GM04504 (cell line): ENCODE results near the gene INF2.
"Not testable (repeated sequence)": the region's sequence is repeated elsewhere in the genome, so short reads cannot be mapped to it uniquely, and the experiment has no call there.

Source experiments
- DNase-seq: peaks from one replicate; pipeline ENCODE4 v3.0.0-alpha.2; 2012; ENCODE audit warnings: low read depth

Gene INF2

GRCh38 chr14:104657101-104657524 lies 32.3 kb upstream of the INF2 start:
- no peak for DNase-seq

GRCh38 chr14:104657563-104658324 lies 31.7 kb upstream of the INF2 start:
- no peak for DNase-seq

GRCh38 chr14:104658325-104658712 lies 31.1 kb upstream of the INF2 start:
- no peak for DNase-seq

- DNase-seq: no peak
These were observed 30.3 kb upstream of the INF2 start for GRCh38 chr14:104659146-104659545.

GRCh38 chr14:104659764-104660523 lies 29.5 kb upstream of the INF2 start:
- DNase-seq: no peak

- DNase-seq: no peak
These were observed 28.8 kb upstream of the INF2 start for GRCh38 chr14:104660597-104660996.

GRCh38 chr14:104661086-104661485 lies 28.3 kb upstream of the INF2 start:
- no peak for DNase-seq

- not testable (repeated sequence) for DNase-seq
These were observed 27.8 kb upstream of the INF2 start for GRCh38 chr14:104661528-104662157.

- not testable (repeated sequence) for DNase-seq
These were observed 26.9 kb upstream of the INF2 start for GRCh38 chr14:104662472-104662871.

- no peak for DNase-seq
These were observed 25.3 kb upstream of the INF2 start for GRCh38 chr14:104664107-104664506.

- DNase-seq: no peak
These were observed 24.8 kb upstream of the INF2 start for GRCh38 chr14:104664588-104664987.

GRCh38 chr14:104665114-104665656 lies 24.2 kb upstream of the INF2 start:
- DNase-seq: no peak

GRCh38 chr14:104665657-104666522 lies 23.5 kb upstream of the INF2 start:
- DNase-seq: no peak

- not testable (repeated sequence) for DNase-seq
These were observed 22.9 kb upstream of the INF2 start for GRCh38 chr14:104666523-104666895.

GRCh38 chr14:104666981-104667380 lies 22.4 kb upstream of the INF2 start:
- DNase-seq: no peak

- no peak for DNase-seq
These were observed 19.7 kb upstream of the INF2 start for GRCh38 chr14:104669697-104670096.

- DNase-seq: not testable (repeated sequence)
These were observed 18.0 kb upstream of the INF2 start for GRCh38 chr14:104671330-104671977.

- not testable (repeated sequence) for DNase-seq
These were observed 17.3 kb upstream of the INF2 start for GRCh38 chr14:104672119-104672518.

- DNase-seq: no peak
These were observed 15.9 kb upstream of the INF2 start for GRCh38 chr14:104673481-104673880.

- DNase-seq: no peak
These were observed 14.0 kb upstream of the INF2 start for GRCh38 chr14:104675447-104675846.

GRCh38 chr14:104676130-104676693 lies 13.2 kb upstream of the INF2 start:
- no peak for DNase-seq
